ENCODE data around the gene MTPN.

GRCh38 chr7:135970045-135970444 is 7.1 kb downstream of the MTPN start:
- TF ChIP-seq CTCF (IDR thresholded peaks at IDR 0.05) (no peak), EP300 (IDR thresholded peaks at IDR 0.05) (no peak)
